HFFc6 (cell line): ENCODE results near the gene CLTB. TPM values are rescaled to one million over a fixed set of nuclear protein-coding genes. Genes with fewer than 3 reads are reported as not detected.

Source experiments
- DNase-seq: peaks from one replicate; pipeline ENCODE4 v3.0.0-alpha.2; 2018
- H3K27ac Mint-ChIP-seq: 2 replicates; pipeline ENCODE4 v1.8.0; 2020; ENCODE audit warnings: mild to moderate bottlenecking, mixed read lengths
- H3K27me3 Mint-ChIP-seq: 2 replicates; pipeline ENCODE4 v1.8.0; 2021; ENCODE audit warnings: mild to moderate bottlenecking, moderate library complexity, mixed read lengths; ENCODE audit not compliant: insufficient read depth
- H3K36me3 Mint-ChIP-seq: 2 replicates; pipeline ENCODE4 v1.8.0; 2021; ENCODE audit warnings: low read depth, mixed read lengths
- H3K4me1 Mint-ChIP-seq: 2 replicates; pipeline ENCODE4 v1.8.0; 2020; ENCODE audit warnings: low read depth, mixed read lengths
- H3K4me3 Mint-ChIP-seq: 2 replicates; pipeline ENCODE4 v1.8.0; 2020; ENCODE audit warnings: mild to moderate bottlenecking, moderate library complexity, mixed read lengths
- H3K9me3 Mint-ChIP-seq: 2 replicates; pipeline ENCODE4 v1.8.0; 2020; ENCODE audit warnings: mild to moderate bottlenecking, mixed read lengths
- total RNA-seq, 6 experiments: library from RNA; stranded (reverse); fragmentation: NEBNext Ultra II Directional; extraction: Animal tissue kit (Norgen Biotek cat#: 25700); gene quantifications; 2 replicates in 1 of 6; 3 replicates in 5 of 6; pipeline ENCODE4 v1.2.3, GENCODE V29; 2021
- TF ChIP-seq, protein P1 (sequence below): fragments of 200-600 bp; sonication (generic); IDR thresholded peaks from 2 replicates; pipeline ENCODE4 v1.5.0; 2021; ENCODE audit warnings: antibody characterized with exemption, mild to moderate bottlenecking

CLTB gene
- total RNA-seq, 6 experiments from 2014 or later = 178 to 226 (median 202) TPM

GRCh38 chr5:176438959-176439757, 22.8 kb upstream of the CLTB start:
- Mint-ChIP-seq H3K36me3 (no peaks in the 10 kb centered on the region), H3K4me1 (peaks cover 30% of the 10 kb centered on the region), H3K9me3 (no peaks in the 10 kb centered on the region), H3K4me3 (no peak overlapping the region), H3K27ac (no peak overlapping the region), H3K27me3 (peaks cover 10% of the 10 kb centered on the region)
- peak; percentile 63 for DNase-seq
- TF ChIP-seq, protein P1, sequence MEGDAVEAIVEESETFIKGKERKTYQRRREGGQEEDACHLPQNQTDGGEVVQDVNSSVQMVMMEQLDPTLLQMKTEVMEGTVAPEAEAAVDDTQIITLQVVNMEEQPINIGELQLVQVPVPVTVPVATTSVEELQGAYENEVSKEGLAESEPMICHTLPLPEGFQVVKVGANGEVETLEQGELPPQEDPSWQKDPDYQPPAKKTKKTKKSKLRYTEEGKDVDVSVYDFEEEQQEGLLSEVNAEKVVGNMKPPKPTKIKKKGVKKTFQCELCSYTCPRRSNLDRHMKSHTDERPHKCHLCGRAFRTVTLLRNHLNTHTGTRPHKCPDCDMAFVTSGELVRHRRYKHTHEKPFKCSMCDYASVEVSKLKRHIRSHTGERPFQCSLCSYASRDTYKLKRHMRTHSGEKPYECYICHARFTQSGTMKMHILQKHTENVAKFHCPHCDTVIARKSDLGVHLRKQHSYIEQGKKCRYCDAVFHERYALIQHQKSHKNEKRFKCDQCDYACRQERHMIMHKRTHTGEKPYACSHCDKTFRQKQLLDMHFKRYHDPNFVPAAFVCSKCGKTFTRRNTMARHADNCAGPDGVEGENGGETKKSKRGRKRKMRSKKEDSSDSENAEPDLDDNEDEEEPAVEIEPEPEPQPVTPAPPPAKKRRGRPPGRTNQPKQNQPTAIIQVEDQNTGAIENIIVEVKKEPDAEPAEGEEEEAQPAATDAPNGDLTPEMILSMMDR = no peak

- Mint-ChIP-seq H3K36me3 (no peaks in the 10 kb centered on the region), H3K27ac (peak overlapping the region; percentile 5; the same call in 1 of the 2 replicates), H3K27me3 (peaks cover 7% of the 10 kb centered on the region), H3K4me1 (peaks cover 24% of the 10 kb centered on the region), H3K4me3 (peak overlapping the region; percentile 65), H3K9me3 (no peaks in the 10 kb centered on the region)
- TF ChIP-seq, protein P1 = no peak
- no peak for DNase-seq
Observed at GRCh38 chr5:176436656-176437055, 20.3 kb upstream of the CLTB start.

- H3K4me1 Mint-ChIP-seq = peaks cover 13% of the 10 kb centered on the region
- DNase-seq = no peak
- no peaks in the 10 kb centered on the region for H3K9me3 Mint-ChIP-seq
- TF ChIP-seq, protein P1 = no peak
- H3K4me3 Mint-ChIP-seq = no peak overlapping the region
- H3K36me3 Mint-ChIP-seq = no peaks in the 10 kb centered on the region
- H3K27me3 Mint-ChIP-seq = peaks cover 6% of the 10 kb centered on the region
- H3K27ac Mint-ChIP-seq = no peak overlapping the region
Observed at GRCh38 chr5:176432707-176433106, 16.4 kb upstream of the CLTB start.

DNA sequence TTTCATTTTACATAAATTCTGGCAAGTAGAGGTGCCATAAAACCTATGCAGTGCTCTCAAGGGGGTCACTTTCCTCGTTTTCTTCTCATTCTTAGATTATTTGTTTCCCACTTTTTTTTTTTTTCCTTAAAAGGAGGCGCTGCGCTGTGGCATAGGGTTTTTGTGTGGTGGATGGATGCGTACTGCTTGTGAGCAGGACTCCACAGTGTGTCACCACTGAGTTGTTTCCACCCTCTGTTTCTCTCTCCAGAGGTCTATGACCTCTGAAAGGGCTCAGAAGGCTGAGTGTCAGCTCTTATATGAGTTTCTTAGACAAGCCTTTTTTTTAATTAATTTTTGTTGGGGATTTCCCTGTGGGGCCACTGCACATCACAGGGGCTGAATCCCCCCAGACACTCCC, 13.6 kb upstream of the CLTB start:
- Mint-ChIP-seq H3K27me3 (peaks cover 4% of the 10 kb centered on the region), H3K4me1 (peaks cover 8% of the 10 kb centered on the region; the same call in 1 of the 2 replicates), H3K36me3 (no peaks in the 10 kb centered on the region), H3K27ac (no peak overlapping the region), H3K4me3 (no peak overlapping the region), H3K9me3 (no peaks in the 10 kb centered on the region)
- DNase-seq = no peak
- TF ChIP-seq, protein P1 = no peak; the same call in 1 of the 2 replicates

DNA sequence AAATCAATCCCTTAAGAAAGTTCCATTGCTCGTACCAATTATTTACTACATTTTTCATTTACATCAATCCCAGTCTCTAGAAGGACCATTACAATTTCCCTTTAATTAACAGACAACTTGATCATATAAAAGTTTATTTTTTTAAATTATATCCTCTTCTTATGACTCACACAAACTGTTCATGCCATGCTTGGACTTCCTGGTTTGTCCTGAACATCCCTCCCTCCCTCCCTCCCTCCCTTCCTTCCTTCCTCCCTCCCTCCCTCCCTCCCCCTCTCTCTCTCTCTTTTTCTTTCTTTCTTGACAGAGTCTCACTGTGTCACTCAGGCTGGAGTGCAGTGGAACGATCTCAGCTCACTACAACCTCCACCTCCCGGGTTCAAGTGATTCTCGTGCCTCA, 11.6 kb upstream of the CLTB start:
- H3K36me3 Mint-ChIP-seq = no peaks in the 10 kb centered on the region
- H3K27ac Mint-ChIP-seq = no peak overlapping the region
- no peak for DNase-seq
- no peaks in the 10 kb centered on the region for H3K9me3 Mint-ChIP-seq
- TF ChIP-seq, protein P1 = no peak
- peaks cover 8% of the 10 kb centered on the region for H3K27me3 Mint-ChIP-seq
- H3K4me1 Mint-ChIP-seq = peaks cover 8% of the 10 kb centered on the region; the same call in 1 of the 2 replicates
- H3K4me3 Mint-ChIP-seq = no peak overlapping the region
